Thoracic aorta (tissue), 2 donors: Measurements from ENCODE around the gene WNT9B. TPM values are rescaled to one million over a fixed set of nuclear protein-coding genes. Genes with fewer than 3 reads are reported as not detected.
"Not testable (repeated sequence)": the region's sequence is repeated elsewhere in the genome, so short reads cannot be mapped to it uniquely, and the experiment has no call there.

Source experiments
- ATAC-seq: fragments of 150-250 bp; one replicate; pipeline ENCODE4 v1.8.0; 2017; ENCODE audit warnings: low read depth; ENCODE audit not compliant: insufficient number of reproducible peaks, low FRiP score
- DNase-seq: peaks from one replicate; pipeline ENCODE4 v3.0.0-alpha.2; 2020; ENCODE audit warnings: low spot score
- H3K27ac ChIP-seq, 2 donors: fragments of 200-600 bp; sonication (generic); 1 replicate in 1 of 2; 2 replicates in 1 of 2; pipeline ENCODE4 v1.5.1; 2016; ENCODE audit warnings: mild to moderate bottlenecking in 2 of 2, moderate library complexity in 2 of 2
- H3K27me3 ChIP-seq: fragments of 200-600 bp; sonication (generic); replicated peaks from 2 replicates; pipeline ENCODE4 v1.6.0; 2016; ENCODE audit warnings: mild to moderate bottlenecking; ENCODE audit not compliant: insufficient read depth
- H3K36me3 ChIP-seq: fragments of 200-600 bp; sonication (generic); one replicate; pipeline ENCODE4 v1.5.1; 2016
- H3K4me1 ChIP-seq, 2 donors: fragments of 200-600 bp; sonication (generic); 1 replicate in 1 of 2; 2 replicates in 1 of 2; pipeline versions ENCODE4 v1.5.1 to v1.6.0; 2016; ENCODE audit warnings: low read depth in 2 of 2, mild to moderate bottlenecking in 1 of 2; ENCODE audit not compliant: control insufficient read depth in 1 of 2
- H3K4me3 ChIP-seq: fragments of 200-600 bp; sonication (generic); 2 replicates; pipeline ENCODE4 v1.5.1; 2016; ENCODE audit warnings: mild to moderate bottlenecking
- H3K9me3 ChIP-seq: fragments of 200-600 bp; sonication (generic); 2 replicates; pipeline ENCODE4 v1.5.1; 2016
- total RNA-seq, 2 donors: library from RNA; depleted of rRNA; stranded (reverse); fragments of >200 nt; gene quantifications; one replicate each; pipeline versions ENCODE4 v1.1.0 to v1.2.3, GENCODE V29; 2016
- TF ChIP-seq, protein P1 (sequence below): fragments of 200-600 bp; sonication (generic); IDR thresholded peaks from one replicate; pipeline ENCODE4 v1.5.1; 2019; ENCODE audit warnings: antibody characterized with exemption

Gene WNT9B
- total RNA-seq, 2 donors from 2014 or later: 2.2 TPM; not detected in 1

DNA sequence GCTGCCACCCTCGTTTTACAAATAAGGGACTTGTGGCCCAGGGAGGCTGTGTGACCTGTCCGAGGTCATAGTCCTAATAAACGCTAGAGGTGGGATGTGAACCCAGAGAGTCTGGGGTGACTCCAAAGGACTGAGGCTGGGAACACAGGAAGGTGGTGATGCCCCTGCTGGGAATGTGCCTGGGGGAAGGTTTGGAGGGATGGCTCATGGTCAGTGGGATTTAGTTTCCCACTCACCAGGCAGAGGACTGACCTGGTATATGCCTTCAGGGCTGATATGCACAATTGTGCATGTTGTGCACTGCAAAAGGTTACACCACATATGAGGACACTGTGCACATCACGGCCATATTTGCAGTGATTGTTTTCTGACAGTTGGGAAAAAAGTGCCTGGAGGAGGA lies 13.9 kb upstream of the WNT9B start:
- Histone ChIP-seq H3K27me3 (no peaks in the 10 kb centered on the region), H3K9me3 (no peaks in the 10 kb centered on the region), H3K4me1 (no peaks in the 10 kb centered on the region), H3K4me3 (no peak overlapping the region), H3K27ac (no peak overlapping the region), H3K36me3 (no peaks in the 10 kb centered on the region)
- no peak for DNase-seq
- TF ChIP-seq, protein P1, sequence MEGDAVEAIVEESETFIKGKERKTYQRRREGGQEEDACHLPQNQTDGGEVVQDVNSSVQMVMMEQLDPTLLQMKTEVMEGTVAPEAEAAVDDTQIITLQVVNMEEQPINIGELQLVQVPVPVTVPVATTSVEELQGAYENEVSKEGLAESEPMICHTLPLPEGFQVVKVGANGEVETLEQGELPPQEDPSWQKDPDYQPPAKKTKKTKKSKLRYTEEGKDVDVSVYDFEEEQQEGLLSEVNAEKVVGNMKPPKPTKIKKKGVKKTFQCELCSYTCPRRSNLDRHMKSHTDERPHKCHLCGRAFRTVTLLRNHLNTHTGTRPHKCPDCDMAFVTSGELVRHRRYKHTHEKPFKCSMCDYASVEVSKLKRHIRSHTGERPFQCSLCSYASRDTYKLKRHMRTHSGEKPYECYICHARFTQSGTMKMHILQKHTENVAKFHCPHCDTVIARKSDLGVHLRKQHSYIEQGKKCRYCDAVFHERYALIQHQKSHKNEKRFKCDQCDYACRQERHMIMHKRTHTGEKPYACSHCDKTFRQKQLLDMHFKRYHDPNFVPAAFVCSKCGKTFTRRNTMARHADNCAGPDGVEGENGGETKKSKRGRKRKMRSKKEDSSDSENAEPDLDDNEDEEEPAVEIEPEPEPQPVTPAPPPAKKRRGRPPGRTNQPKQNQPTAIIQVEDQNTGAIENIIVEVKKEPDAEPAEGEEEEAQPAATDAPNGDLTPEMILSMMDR: no peak
- ATAC-seq: no peak

DNA sequence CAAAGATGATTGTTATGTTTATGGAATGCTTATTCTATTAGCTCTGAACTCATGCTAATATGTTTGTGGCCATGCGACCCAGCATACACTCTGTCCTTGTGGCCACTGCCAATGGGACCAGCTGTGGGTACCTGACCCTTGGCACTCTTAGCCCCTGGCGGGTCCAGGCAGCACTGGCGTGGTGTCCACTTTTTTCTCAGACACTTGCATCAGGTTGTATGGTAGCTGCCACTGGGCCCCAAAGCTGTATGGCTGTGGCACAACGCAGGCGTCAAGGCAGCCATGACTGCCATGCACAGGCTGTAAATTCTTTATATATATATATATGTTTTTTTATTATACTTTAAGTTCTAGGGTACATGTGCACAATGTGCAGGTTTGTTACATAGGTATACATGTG lies 12.2 kb upstream of the WNT9B start:
- H3K9me3 ChIP-seq: no peaks in the 10 kb centered on the region
- no peak for ATAC-seq
- no peak overlapping the region for H3K4me3 ChIP-seq
- no peaks in the 10 kb centered on the region for H3K4me1 ChIP-seq
- H3K36me3 ChIP-seq: no peaks in the 10 kb centered on the region
- TF ChIP-seq, protein P1: no peak
- no peaks in the 10 kb centered on the region for H3K27me3 ChIP-seq
- no peak for DNase-seq
- H3K27ac ChIP-seq: no peak overlapping the region

DNA sequence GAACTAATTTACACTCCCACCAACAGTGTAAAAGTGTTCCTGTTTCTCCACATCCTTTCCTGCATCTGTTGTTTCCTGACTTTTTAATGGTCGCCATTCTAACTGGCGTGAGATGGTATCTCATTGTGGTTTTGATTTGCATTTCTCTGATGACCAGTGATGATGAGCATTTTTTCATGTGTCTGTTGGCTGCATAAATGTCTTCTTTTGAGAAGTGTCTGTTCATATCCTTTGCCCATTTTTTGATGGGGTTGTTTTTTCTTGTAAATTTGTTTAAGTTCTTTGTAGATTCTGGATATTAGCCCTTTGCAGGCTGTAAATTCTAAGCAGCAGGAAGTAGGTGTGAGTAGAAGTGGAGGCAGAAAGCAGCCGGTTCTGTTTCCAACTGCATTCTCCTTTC lies 10.8 kb upstream of the WNT9B start:
- DNase-seq, ATAC-seq, H3K4me3 ChIP-seq, H3K36me3 ChIP-seq, H3K4me1 ChIP-seq, H3K27ac ChIP-seq, H3K9me3 ChIP-seq, H3K27me3 ChIP-seq: not testable (repeated sequence)

DNA sequence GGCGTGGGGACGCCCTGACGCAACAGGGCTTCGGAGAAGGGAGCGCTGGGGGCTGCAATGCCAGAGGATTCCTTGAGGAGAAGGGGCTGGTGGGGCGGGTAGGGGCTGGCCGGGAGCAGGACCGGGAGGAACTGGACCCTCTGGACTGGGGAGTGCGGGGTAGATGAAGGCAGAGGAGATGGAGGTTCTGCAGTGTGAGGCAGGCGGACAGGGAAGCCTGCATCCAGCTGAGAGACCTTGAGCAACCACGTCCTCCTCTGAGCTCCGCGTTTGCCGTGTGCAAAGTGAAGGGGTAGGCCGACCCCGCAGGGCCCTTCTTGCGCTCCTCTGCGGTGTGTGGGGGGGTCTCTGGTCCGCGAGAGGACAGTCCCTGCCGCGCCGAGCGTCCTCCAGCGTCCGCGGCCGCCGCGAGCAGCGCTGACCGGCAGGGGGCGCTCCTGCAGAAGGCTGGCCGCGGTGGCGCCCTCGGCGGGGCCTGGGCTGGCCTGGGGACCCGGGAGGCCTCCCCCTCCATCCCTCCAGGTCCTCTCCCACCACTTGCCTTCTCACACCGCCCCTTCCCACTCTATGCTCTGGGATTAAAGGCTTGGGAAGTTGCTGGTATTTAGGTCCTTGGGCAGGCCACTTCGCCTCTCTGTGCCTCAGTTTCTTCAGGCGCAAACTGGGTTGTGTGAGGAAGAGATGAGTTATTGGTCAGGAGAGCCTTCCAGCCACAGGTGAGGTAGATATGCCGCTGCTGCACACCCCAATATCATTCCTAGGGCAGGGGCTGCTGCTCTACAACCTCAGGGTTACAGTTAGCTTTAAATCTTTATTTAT lies 9.6 kb upstream of the WNT9B start:
- no peak for ATAC-seq
- Histone ChIP-seq H3K27ac (no peak overlapping the region), H3K36me3 (no peaks in the 10 kb centered on the region), H3K4me3 (no peak overlapping the region), H3K4me1 (no peaks in the 10 kb centered on the region), H3K27me3 (no peaks in the 10 kb centered on the region), H3K9me3 (no peaks in the 10 kb centered on the region)
- no peak for DNase-seq
- TF ChIP-seq, protein P1: peak; percentile 54

DNA sequence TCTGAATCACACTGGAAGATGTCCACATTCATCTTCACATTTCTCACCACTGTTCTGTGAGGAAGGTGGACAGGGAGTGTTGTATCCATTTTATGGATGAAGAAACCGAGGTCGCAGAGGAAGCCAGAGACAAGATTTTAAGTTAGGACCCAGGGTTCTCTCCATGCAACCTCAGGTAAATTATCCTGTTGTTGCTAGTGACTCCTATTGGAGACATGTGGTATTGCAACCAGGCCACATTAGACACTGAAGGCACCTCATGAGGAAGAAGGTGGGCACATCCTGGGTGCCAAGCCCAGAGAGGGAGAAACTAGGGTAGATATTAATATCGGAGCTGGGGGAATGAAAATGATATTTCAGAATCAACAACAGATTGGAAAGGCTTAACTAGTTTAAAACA lies 8.5 kb upstream of the WNT9B start:
- H3K27ac ChIP-seq: no peak overlapping the region
- H3K9me3 ChIP-seq: no peaks in the 10 kb centered on the region
- ATAC-seq (no peak), DNase-seq (no peak)
- no peaks in the 10 kb centered on the region for H3K36me3 ChIP-seq
- H3K4me1 ChIP-seq: no peaks in the 10 kb centered on the region
- TF ChIP-seq, protein P1: peak; percentile 11
- no peak overlapping the region for H3K4me3 ChIP-seq
- peaks cover 4% of the 10 kb centered on the region for H3K27me3 ChIP-seq
